Hepatocyte (in vitro differentiated cells): ENCODE data around the gene WDFY4. TPM values are rescaled to one million over a fixed set of nuclear protein-coding genes. Genes with fewer than 3 reads are reported as not detected.

Experiments used
- DNase-seq: peaks from one replicate; pipeline ENCODE4 v3.0.0-alpha.2; 2016; ENCODE audit warnings: low spot score
- H2AFZ ChIP-seq: fragments of 200-600 bp; sonication (generic); 2 replicates; pipeline ENCODE4 v1.6.0; 2016; ENCODE audit warnings: antibody characterized with exemption, mild to moderate bottlenecking
- H3K27ac ChIP-seq: fragments of 200-600 bp; sonication (generic); 2 replicates; pipeline ENCODE4 v1.5.1; 2016; ENCODE audit warnings: mild to moderate bottlenecking
- H3K27me3 ChIP-seq: fragments of 200-600 bp; sonication (generic); 2 replicates; pipeline ENCODE4 v1.6.1; 2016
- H3K36me3 ChIP-seq: fragments of 200-600 bp; sonication (generic); replicated peaks from 2 replicates; pipeline ENCODE4 v1.5.1; 2016; ENCODE audit warnings: low read depth; ENCODE audit not compliant: insufficient read depth
- H3K4me1 ChIP-seq: fragments of 200-600 bp; sonication (generic); 2 replicates; pipeline ENCODE4 v1.5.1; 2016; ENCODE audit warnings: mild to moderate bottlenecking, moderate library complexity; ENCODE audit not compliant: insufficient read depth
- H3K4me2 ChIP-seq: fragments of 200-600 bp; sonication (generic); 2 replicates; pipeline ENCODE4 v1.6.0; 2016
- H3K4me3 ChIP-seq: fragments of 200-600 bp; sonication (generic); 2 replicates; pipeline ENCODE4 v1.5.1; 2016; ENCODE audit warnings: mild to moderate bottlenecking
- H3K79me2 ChIP-seq: fragments of 200-600 bp; sonication (generic); 2 replicates; pipeline ENCODE4 v1.6.0; 2017; ENCODE audit warnings: mild to moderate bottlenecking
- H3K9me2 ChIP-seq: fragments of 200-600 bp; sonication (generic); replicated peaks from 2 replicates; pipeline ENCODE4 v1.6.0; 2017; ENCODE audit warnings: mild to moderate bottlenecking; ENCODE audit not compliant: insufficient read depth
- H3K9me3 ChIP-seq: fragments of 200-600 bp; sonication (generic); 2 replicates; pipeline ENCODE4 v1.5.1; 2016; ENCODE audit warnings: low read depth, mild to moderate bottlenecking
- H4K20me1 ChIP-seq: fragments of 200-600 bp; sonication (generic); 2 replicates; pipeline ENCODE4 v1.6.0; 2016; ENCODE audit warnings: mild to moderate bottlenecking; ENCODE audit not compliant: insufficient read depth, poor library complexity, severe bottlenecking
- EZH2 ChIP-seq: fragments of 200-600 bp; sonication (generic); IDR thresholded peaks from 2 replicates; pipeline ENCODE4 v1.6.1; 2016; ENCODE audit warnings: antibody characterized with exemption, mild to moderate bottlenecking, borderline replicate concordance
- EZH2phosphoT487 ChIP-seq: fragments of 200-600 bp; sonication (generic); IDR thresholded peaks from one replicate; pipeline ENCODE4 v1.6.1; 2018; ENCODE audit warnings: antibody characterized with exemption, mild to moderate bottlenecking, low read depth, moderate library complexity; ENCODE audit not compliant: unreplicated experiment, severe bottlenecking
- WGBS: methylation state at CpG from one replicate; pipeline ENCODE4 v1.1.6; 2016; ENCODE audit warnings: low lambda C conversion rate; ENCODE audit errors: missing lambda C conversion rate; 5-methylcytosine and 5-hydroxymethylcytosine counted together
- polyA plus RNA-seq: library from polyadenylated mRNA; unstranded; fragments of >200 nt; fragmentation: Nextera tagmentation; extraction: Ambion mirVana; gene quantifications from 2 replicates; pipeline ENCODE4 v1.2.1, GENCODE V29; 2016
- total RNA-seq: library from RNA; depleted of rRNA; stranded (reverse); fragments of >200 nt; gene quantifications from 2 replicates; pipeline ENCODE4 v1.2.3, GENCODE V29; 2014
- TF ChIP-seq, protein P1 (sequence below): fragments of 200-600 bp; sonication (generic); IDR thresholded peaks from 2 replicates; pipeline ENCODE4 v1.5.1; 2016; ENCODE audit warnings: antibody characterized with exemption, mild to moderate bottlenecking; ENCODE audit not compliant: poor library complexity

The WDFY4 gene
- total and polyA plus RNA-seq, 2 experiments from 2014 or later: 0.43 to 0.91 TPM

DNA sequence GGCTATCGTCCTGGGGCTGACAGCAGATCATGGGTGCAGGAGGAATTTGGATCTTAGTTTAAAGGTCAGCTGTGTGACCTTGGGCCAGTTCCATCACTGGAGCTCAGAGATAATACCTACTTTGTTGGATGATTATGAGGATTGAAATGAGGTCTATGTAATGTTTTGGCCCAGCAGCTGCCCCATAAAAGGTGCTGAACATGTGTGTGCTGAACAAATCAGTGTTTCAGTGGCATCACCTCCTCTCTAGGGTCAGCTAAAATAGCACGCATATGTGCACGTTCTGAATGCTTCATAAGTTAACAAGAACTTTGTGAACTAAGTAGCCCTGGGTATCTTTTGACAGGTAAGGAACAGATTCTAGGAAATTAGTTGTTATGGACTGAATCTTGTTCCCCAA is 339.8 kb downstream of the WDFY4 start:
- Histone ChIP-seq H2AFZ (no peak overlapping the region), H3K79me2 (no peaks in the 10 kb centered on the region), H4K20me1 (no peaks in the 10 kb centered on the region), H3K4me3 (no peak overlapping the region), H3K9me3 (no peaks in the 10 kb centered on the region), H3K4me2 (no peak overlapping the region), H3K27ac (peak overlapping the region; percentile 73), H3K27me3 (no peaks in the 10 kb centered on the region), H3K36me3 (no peaks in the 10 kb centered on the region), H3K9me2 (no peaks in the 10 kb centered on the region), H3K4me1 (peaks cover 5% of the 10 kb centered on the region)
- WGBS: 80% methylated on average over 3 of the region's 3 CpGs
- no peak for DNase-seq
- TF ChIP-seq EZH2 (no peak), EZH2phosphoT487 (no peak)
- TF ChIP-seq, protein P1, sequence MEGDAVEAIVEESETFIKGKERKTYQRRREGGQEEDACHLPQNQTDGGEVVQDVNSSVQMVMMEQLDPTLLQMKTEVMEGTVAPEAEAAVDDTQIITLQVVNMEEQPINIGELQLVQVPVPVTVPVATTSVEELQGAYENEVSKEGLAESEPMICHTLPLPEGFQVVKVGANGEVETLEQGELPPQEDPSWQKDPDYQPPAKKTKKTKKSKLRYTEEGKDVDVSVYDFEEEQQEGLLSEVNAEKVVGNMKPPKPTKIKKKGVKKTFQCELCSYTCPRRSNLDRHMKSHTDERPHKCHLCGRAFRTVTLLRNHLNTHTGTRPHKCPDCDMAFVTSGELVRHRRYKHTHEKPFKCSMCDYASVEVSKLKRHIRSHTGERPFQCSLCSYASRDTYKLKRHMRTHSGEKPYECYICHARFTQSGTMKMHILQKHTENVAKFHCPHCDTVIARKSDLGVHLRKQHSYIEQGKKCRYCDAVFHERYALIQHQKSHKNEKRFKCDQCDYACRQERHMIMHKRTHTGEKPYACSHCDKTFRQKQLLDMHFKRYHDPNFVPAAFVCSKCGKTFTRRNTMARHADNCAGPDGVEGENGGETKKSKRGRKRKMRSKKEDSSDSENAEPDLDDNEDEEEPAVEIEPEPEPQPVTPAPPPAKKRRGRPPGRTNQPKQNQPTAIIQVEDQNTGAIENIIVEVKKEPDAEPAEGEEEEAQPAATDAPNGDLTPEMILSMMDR: no peak

DNA sequence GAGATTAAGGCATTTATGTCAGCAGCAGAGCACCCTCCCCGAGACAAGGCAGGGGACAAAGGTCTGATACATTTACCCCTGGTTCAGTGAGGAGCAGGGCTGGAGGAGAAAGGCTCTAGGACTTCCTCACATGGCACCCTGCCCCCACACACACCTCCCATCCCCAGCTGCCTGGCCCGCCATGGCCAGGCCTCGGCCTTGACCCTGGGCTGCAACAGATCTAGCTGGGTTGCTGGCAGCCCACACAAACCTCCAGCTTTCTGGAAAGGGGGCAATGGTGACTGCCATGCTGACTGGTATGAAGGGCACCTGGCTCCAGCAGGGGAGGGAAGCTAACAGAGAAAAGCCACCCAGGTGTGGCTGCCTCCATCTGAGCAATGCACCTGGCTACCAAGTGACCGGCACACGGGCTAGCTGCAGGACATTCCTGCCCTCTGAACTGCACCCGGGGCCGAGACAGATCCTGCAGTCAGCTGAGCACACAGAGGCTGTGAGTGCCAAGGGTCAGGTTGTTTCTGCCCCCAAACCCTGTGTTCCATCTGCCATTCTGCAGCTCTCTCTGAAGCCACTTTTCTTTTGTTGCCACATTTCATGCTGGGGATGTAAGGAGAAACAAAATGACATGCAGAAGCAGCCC is 340.8 kb downstream of the WDFY4 start:
- Histone ChIP-seq H3K4me3 (no peak overlapping the region), H3K9me2 (no peaks in the 10 kb centered on the region), H4K20me1 (no peaks in the 10 kb centered on the region), H3K79me2 (no peaks in the 10 kb centered on the region), H3K9me3 (no peaks in the 10 kb centered on the region), H3K36me3 (no peaks in the 10 kb centered on the region), H3K4me1 (peaks cover 5% of the 10 kb centered on the region), H2AFZ (no peak overlapping the region), H3K4me2 (no peak overlapping the region), H3K27ac (peak overlapping the region; percentile 73), H3K27me3 (no peaks in the 10 kb centered on the region)
- TF ChIP-seq, protein P1: no peak
- no peak for TF ChIP-seq EZH2
- no peak for DNase-seq
- WGBS: 72% methylated on average over 7 of the region's 7 CpGs

DNA sequence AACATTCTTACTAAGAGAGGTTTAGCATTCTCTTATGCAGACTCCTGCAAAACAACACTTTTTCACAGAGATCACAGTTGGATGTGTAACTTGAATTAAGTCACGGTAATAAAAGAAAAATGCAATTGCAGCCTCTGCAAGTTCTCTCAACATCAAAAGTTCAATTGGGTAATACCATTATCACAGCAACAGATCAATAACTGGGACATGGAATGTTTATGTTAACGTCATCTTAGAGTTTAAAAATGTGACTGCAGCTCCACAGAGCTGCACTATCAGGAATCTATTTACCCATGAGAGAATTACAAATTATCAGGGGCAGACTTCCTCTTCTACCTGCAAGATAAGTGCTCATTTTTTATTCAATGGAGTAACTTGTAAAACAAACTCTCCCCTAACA is 344.0 kb downstream of the WDFY4 start:
- Histone ChIP-seq H3K79me2 (no peaks in the 10 kb centered on the region), H3K27me3 (no peaks in the 10 kb centered on the region), H2AFZ (no peak overlapping the region), H3K9me3 (no peaks in the 10 kb centered on the region), H3K4me2 (no peak overlapping the region), H3K4me1 (peaks cover 5% of the 10 kb centered on the region), H3K36me3 (no peaks in the 10 kb centered on the region), H3K9me2 (no peaks in the 10 kb centered on the region), H4K20me1 (no peaks in the 10 kb centered on the region), H3K4me3 (no peak overlapping the region), H3K27ac (no peak overlapping the region)
- 64% methylated on average over 2 of the region's 2 CpGs for WGBS
- DNase-seq: no peak
- TF ChIP-seq EZH2phosphoT487 (no peak), EZH2 (no peak)
- TF ChIP-seq, protein P1: no peak
